ENCODE results near the gene TEX44.
"Not testable (repeated sequence)": the region's sequence is repeated elsewhere in the genome, so short reads cannot be mapped to it uniquely, and the experiment has no call there.

The TEX44 gene

GRCh38 chr2:231592636-231593145, at the start of gene TEX44:
Gene TEX44 (plus strand): TSS chr2:231592864. CDS start chr2:231592952, 88 bp downstream.
- no peak for DNase-seq

- DNase-seq = peak; percentile 79
Observed at GRCh38 chr2:231545105-231545902, 47.4 kb upstream of the TEX44 start.

GRCh38 chr2:231546014-231546715, 46.5 kb upstream of the TEX44 start:
- DNase-seq = no peak

GRCh38 chr2:231547315-231548110, 45.2 kb upstream of the TEX44 start:
- DNase-seq = no peak

- DNase-seq = no peak
Observed at GRCh38 chr2:231548752-231549151, 43.9 kb upstream of the TEX44 start.

GRCh38 chr2:231549446-231550239, 43.0 kb upstream of the TEX44 start:
- no peak for DNase-seq

- no peak for DNase-seq
Observed at GRCh38 chr2:231552752-231553151, 39.9 kb upstream of the TEX44 start.

GRCh38 chr2:231554327-231554726, 38.3 kb upstream of the TEX44 start:
- DNase-seq = no peak

- DNase-seq = no peak
Observed at GRCh38 chr2:231554748-231555545, 37.7 kb upstream of the TEX44 start.

GRCh38 chr2:231556496-231556895, 36.2 kb upstream of the TEX44 start:
- not testable (repeated sequence) for DNase-seq

GRCh38 chr2:231556981-231557380, 35.7 kb upstream of the TEX44 start:
- DNase-seq = no peak

- peak; percentile 74 for DNase-seq
Observed at GRCh38 chr2:231557571-231558217, 35.0 kb upstream of the TEX44 start.

- DNase-seq = no peak
Observed at GRCh38 chr2:231563378-231563961, 29.2 kb upstream of the TEX44 start.

- DNase-seq = no peak
Observed at GRCh38 chr2:231565887-231566594, 26.6 kb upstream of the TEX44 start.

- DNase-seq = no peak
Observed at GRCh38 chr2:231567159-231567558, 25.5 kb upstream of the TEX44 start.

- DNase-seq = no peak
Observed at GRCh38 chr2:231568098-231568784, 24.4 kb upstream of the TEX44 start.

- no peak for DNase-seq
Observed at GRCh38 chr2:231568785-231569435, 23.8 kb upstream of the TEX44 start.

GRCh38 chr2:231570915-231571314, 21.7 kb upstream of the TEX44 start:
- not testable (repeated sequence) for DNase-seq
